NCI-H748 treated with DMSO at 0.1 percent for 48 hours (cell line): ENCODE measurements around the gene TEX52.
"Not testable (repeated sequence)": the region's sequence is repeated elsewhere in the genome, so short reads cannot be mapped to it uniquely, and the experiment has no call there.

ENCODE experiments used
- DNase-seq: peaks from one replicate; lab custom pipeline; 2025; lab: John Stamatoyannopoulos, UW

Gene TEX52

GRCh38 chr12:2864198-2864597 is 7.4 kb upstream of the TEX52 start:
- no peak for DNase-seq

GRCh38 chr12:2863402-2863801 is 6.6 kb upstream of the TEX52 start:
- not testable (repeated sequence) for DNase-seq

DNA sequence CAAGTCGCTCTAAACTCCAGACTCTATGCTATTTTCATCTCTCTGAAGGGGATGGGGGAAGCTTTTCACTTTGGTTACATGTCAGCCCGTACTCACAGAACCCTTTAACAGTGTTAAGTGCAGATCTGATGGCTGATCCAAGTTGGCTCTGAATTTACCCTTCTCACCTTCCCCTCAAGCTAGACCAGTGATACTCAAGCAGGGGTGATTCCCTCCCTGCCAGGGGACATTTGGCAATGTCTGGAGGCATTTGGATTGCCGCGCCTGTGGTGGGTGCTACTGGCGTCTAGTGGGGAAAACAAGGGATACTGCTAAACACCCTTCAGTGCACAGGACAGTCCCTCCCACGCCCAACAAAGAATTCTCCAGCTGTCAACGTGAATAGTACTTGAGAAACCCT is 6.0 kb upstream of the TEX52 start:
- DNase-seq: no peak

GRCh38 chr12:2860170-2860569 is 3.3 kb upstream of the TEX52 start:
- no peak for DNase-seq

DNA sequence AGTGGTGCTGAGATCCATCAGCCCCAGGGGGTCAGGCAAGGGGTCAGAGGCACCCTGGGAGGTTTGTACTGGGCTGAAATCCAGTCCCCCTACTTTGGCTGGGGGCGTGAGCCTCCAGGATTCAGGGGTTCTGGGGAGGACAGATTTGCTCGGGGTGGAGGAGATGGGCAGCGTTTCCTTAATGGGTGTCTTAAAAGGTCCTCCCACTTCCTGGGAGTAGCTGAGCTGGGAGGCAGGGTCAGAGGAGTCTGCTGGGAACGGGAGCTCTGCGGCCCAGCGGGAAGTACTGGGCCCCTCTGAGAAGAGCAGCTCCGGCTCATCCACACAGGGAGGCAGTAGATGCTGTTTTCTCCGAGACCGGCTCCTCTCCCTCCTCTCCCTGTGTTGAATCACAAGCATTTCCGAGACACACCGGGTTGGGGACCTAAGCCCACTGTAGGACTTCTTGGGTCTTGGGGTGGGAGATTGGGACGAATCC is 2.1 kb upstream of the TEX52 start:
- DNase-seq: no peak

GRCh38 chr12:2858334-2858733 is 1.5 kb upstream of the TEX52 start:
- DNase-seq: no peak

DNA sequence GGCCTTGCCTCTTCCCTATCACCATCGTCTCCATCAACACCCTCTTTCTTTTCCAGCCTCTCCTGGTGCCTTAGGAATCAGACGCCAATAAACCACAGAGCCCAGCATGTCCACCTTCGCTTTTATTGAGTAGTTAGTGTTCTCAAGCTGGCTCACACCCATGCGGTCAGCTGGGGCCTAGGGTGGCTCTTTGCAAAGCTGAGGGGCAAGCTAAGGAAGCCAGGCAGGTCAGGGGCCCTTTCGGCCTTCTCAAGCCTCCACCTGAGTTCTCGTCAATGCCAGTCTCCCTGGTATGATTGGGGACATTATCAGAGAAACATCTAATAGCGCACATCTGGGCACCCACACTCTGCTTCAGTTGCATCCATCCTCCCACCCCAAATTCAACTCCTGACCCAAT is 737 bp upstream of the TEX52 start:
- no peak for DNase-seq

DNA sequence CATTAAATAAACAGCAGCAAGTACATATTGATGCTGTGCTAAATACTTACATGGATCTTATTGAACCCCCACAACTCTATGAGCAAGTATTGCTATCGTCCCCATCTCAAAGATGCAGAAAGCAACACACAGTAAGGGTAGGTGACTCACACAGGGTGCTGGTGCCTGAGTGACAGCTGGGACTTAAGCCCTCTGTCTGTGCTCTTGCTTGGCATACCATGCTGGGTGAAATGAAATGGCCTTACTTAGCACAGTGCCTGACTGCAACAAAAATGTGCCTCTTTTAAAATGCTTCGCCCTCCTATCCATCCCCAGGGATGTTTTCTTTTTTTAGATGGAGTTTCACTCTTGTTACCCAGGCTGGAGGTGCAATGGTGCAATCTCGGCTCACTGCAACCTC is 788 bp downstream of the TEX52 start:
- no peak for DNase-seq

- DNase-seq: no peak
These were observed 1.3 kb downstream of the TEX52 start for GRCh38 chr12:2855546-2855945.

GRCh38 chr12:2854669-2855453 is 2.0 kb downstream of the TEX52 start:
- DNase-seq: no peak

- peak; percentile 14 for DNase-seq
These were observed 3.2 kb downstream of the TEX52 start for GRCh38 chr12:2853626-2854025.

- no peak for DNase-seq
These were observed 4.9 kb downstream of the TEX52 start for GRCh38 chr12:2851931-2852330.

- DNase-seq: no peak
These were observed 11.6 kb downstream of the TEX52 start for GRCh38 chr12:2845280-2845679.

- no peak for DNase-seq
These were observed 12.1 kb downstream of the TEX52 start for GRCh38 chr12:2844786-2845185.

- no peak for DNase-seq
These were observed 13.9 kb downstream of the TEX52 start for GRCh38 chr12:2842948-2843347.

DNA sequence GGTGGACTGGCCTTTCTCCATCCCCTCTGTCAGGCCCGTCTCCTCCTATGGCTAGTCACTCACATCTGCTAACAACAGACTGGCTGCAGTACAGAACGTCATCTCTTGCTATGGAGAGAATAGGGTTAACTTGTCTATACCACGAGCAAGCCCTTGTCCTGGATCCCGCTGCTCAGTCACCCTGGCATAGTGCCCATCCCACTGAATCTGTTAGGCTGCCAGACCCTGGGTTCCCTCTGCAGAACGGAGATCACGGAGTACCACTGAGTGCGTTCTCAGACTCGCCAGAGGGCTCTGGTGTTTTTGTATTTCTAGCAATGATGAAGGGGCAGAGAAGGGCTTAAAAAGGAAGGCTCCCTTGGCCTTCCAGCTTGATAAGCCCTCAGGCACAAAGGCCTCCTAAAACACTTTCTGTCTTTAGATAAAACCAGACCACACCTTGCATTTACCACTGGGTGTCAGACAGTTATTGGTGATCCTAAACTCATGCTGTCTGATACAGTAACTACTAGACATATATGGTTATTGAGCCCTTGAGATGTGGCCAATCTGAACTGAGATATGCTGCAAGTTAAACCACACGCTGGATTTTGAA is 15.7 kb downstream of the TEX52 start:
- DNase-seq: no peak

GRCh38 chr12:2836574-2836973 is 20.3 kb downstream of the TEX52 start:
- no peak for DNase-seq

DNA sequence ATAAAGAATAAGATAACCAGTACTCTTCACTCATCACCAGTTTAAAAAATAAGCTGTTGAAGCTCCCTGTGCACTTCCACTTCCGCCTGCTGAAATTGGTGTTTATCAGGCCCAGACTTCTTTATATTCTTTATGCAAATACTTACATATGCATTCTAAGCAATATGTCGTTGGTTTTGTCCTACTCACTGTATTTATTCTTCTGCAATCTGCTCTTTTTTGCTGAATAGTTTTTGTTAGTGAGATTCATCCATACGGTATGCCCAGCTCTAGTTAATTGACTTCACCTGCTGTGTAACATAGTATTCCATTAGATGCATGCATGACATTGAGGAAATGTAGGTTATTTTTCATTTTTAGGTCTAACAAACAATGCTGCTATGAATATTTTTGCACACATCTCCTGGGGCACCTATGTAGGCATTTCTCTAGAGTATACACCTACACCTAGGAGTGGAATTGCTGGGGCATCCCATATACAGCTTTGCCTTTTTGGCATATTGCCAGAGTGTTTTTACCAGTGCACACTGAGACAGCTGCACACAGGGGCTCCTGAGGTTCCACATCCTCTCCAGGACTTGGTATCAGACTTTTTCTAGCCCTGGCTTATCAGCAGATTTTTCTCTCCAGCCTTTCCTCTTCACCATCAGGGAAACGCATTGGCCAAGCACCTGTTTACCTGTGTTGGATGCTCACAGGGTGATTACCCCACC is 21.0 kb downstream of the TEX52 start:
- no peak for DNase-seq

DNA sequence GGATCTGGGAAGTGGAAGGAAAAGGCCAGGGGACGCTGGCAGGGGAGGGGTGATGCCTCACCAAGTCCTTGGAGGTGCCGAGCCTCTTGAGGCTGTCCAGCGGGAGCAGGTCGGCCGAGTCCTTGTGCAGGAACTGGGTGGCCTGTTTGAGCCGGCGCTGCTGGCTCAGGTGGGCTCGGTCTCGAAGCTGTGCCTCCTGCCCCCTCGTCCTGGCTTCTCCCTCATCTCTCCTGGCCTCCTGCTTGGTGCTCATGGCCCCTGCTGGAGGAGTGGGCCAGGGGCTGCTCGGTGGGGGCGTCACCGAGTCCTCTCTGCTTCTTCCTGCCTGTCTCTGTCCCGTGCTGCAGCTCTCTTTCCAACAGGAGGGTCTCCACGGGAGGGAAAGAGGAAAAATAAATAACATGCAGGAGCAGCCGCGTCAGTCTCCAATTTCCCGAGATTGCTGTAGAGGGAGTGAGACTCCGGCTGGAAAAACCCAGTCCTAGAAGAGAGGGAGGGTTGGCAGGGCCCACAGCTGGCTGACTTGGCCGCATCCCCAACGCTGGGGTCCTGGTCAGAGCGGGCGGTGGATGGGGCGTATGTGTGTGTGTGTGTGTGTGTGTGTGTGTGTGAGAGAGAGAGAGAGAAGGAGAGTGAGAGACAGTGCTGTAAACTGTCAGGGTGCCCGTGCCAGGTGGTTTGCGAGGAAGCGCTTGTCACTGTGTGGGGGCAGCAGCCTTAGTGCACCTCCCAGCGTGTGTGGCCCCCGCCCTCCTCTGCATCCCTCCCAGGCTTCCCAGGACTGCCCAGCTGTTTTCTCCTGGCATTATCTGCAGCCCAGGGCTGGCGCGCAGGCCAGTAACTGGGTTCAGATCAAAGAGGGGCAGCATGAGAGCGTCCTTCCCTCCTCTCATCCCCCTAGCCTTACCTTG is 22.0 kb downstream of the TEX52 start, which contains the start of gene NRIP2:
TSS of gene NRIP2 (minus strand) at position 455 of the 911 bp plus-strand sequence. CDS start at position 403, 52 bp downstream.
- peak; percentile 27 for DNase-seq

DNA sequence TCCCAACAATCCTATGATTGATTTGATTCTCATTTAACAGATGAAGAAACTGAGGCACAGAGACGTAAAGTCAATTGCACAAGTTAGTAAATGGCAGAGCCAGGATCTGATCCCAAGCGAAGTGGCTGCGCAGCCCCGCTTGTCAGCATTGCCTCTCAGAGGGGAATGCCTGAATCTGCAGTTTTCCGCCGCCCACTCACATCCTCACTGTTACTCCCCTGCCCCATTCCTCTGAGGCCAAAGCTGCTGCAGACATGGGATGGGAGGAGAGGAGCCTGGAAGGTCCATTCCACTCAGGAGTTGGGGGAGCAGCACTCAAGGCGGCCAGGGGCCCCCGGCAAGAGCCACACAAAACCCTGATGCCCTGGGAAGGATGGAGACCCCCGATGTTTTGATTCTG is 23.0 kb downstream of the TEX52 start:
- no peak for DNase-seq

- DNase-seq: no peak
These were observed 23.5 kb downstream of the TEX52 start for GRCh38 chr12:2833327-2833726.
